RWPE2 (cell line): Measurements from ENCODE around the gene KMT2A.
"Not testable (repeated sequence)": the region's sequence is repeated elsewhere in the genome, so short reads cannot be mapped to it uniquely, and the experiment has no call there.

Experiments
- ATAC-seq: fragments of 200-7000 bp; cut with Tn5 transposase; 3 replicates; pipeline ENCODE4 v1.9.1; 2021; ENCODE audit warnings: low read depth
- DNase-seq: peaks from one replicate; pipeline ENCODE4 v3.0.0-alpha.2; 2020; ENCODE audit warnings: low spot score
- H3K27ac ChIP-seq: fragments of 450-650 bp; 2 replicates; pipeline ENCODE4 v1.5.1; 2017; ENCODE audit warnings: mild to moderate bottlenecking; ENCODE audit not compliant: poor library complexity, severe bottlenecking
- H3K27me3 ChIP-seq: fragments of 250-450 bp; sonication (Bioruptor Pico); 2 replicates; pipeline ENCODE4 v1.5.1; 2021; ENCODE audit warnings: mild to moderate bottlenecking, moderate library complexity; ENCODE audit not compliant: insufficient read depth, poor library complexity, severe bottlenecking
- H3K36me3 ChIP-seq: fragments of 250-450 bp; sonication (Bioruptor Pico); 2 replicates; pipeline ENCODE4 v1.5.1; 2020; ENCODE audit warnings: low read depth, mild to moderate bottlenecking, moderate library complexity
- H3K4me1 ChIP-seq: fragments of 250-450 bp; sonication (Bioruptor Pico); 2 replicates; pipeline ENCODE4 v1.5.1; 2021; ENCODE audit warnings: mild to moderate bottlenecking, moderate library complexity; ENCODE audit not compliant: insufficient read depth, poor library complexity, severe bottlenecking
- H3K4me3 ChIP-seq: fragments of 250-450 bp; sonication (Bioruptor Pico); 2 replicates; pipeline ENCODE4 v1.5.1; 2021; ENCODE audit warnings: mild to moderate bottlenecking, moderate library complexity; ENCODE audit not compliant: severe bottlenecking
- H3K9me3 ChIP-seq: fragments of 250-450 bp; sonication (Bioruptor Pico); 2 replicates; pipeline ENCODE4 v1.5.1; 2021; ENCODE audit warnings: mild to moderate bottlenecking, moderate library complexity; ENCODE audit not compliant: severe bottlenecking
- CTCF ChIP-seq: fragments of 450-650 bp; IDR thresholded peaks from one replicate; pipeline ENCODE4 v1.5.1; 2017; ENCODE audit warnings: mild to moderate bottlenecking, moderate library complexity; ENCODE audit not compliant: poor library complexity, severe bottlenecking

KMT2A gene

DNA sequence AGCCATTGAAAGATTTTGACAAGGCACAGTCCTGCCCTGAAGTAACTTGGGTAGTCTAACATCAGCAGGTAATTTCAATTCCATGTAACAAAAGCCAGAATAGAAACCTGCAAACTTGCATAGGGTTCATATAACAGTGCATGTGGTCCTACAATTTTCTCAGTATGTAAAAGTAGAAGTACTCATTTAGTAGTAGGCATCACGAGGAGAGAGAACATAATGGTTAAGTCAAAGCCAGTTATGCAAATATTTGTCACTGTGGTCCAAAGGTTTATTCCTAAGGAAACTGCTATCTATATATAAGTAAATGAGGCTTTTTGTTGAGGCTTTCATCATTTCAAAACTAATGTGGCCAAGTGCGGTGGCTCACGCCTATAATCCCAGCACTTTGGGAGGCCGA is 24.8 kb upstream of the KMT2A start:
- DNase-seq (no peak), ATAC-seq (no peak)
- no peak overlapping the region for H3K4me3 ChIP-seq
- H3K27me3 ChIP-seq, result no peaks in the 10 kb centered on the region
- H3K27ac ChIP-seq, result no peak overlapping the region
- H3K9me3 ChIP-seq, result no peaks in the 10 kb centered on the region
- no peak for TF ChIP-seq CTCF
- peaks cover 35% of the 10 kb centered on the region for H3K36me3 ChIP-seq
- peaks cover 5% of the 10 kb centered on the region for H3K4me1 ChIP-seq

DNA sequence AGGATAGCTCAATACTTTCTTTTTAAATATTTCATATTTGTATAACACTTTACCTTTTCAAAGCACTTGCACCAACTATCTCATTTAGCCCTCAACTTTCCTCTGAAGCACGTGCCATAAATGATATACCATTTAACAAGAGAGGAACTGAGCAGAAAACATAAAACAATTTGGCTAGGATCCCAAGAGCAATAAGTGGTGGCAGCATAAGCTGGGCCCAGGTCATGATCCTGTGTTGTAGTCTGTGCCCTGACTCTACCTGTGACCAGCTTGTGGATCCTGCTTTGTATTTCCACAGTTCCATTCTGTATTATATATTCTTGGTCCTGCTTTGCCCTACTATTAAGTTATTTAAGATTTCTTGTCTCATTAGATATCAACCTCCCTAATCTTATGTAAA is 23.4 kb upstream of the KMT2A start:
- Histone ChIP-seq H3K4me1 (peaks cover 5% of the 10 kb centered on the region), H3K27ac (no peak overlapping the region), H3K27me3 (no peaks in the 10 kb centered on the region), H3K9me3 (no peaks in the 10 kb centered on the region), H3K36me3 (peaks cover 21% of the 10 kb centered on the region), H3K4me3 (no peak overlapping the region)
- no peak for TF ChIP-seq CTCF
- DNase-seq, result no peak
- no peak for ATAC-seq

GRCh38 chr11:118415062-118415738 is 21.1 kb upstream of the KMT2A start:
- Histone ChIP-seq H3K4me3 (no peak overlapping the region), H3K4me1 (peaks cover 5% of the 10 kb centered on the region), H3K27ac (no peak overlapping the region), H3K36me3 (no peaks in the 10 kb centered on the region; the same call in 1 of the 2 replicates), H3K9me3 (no peaks in the 10 kb centered on the region), H3K27me3 (no peaks in the 10 kb centered on the region)
- no peak for TF ChIP-seq CTCF
- ATAC-seq (no peak), DNase-seq (no peak)

GRCh38 chr11:118415739-118416068 is 20.6 kb upstream of the KMT2A start:
- no peak for TF ChIP-seq CTCF
- Histone ChIP-seq H3K36me3 (no peaks in the 10 kb centered on the region; the same call in 1 of the 2 replicates), H3K4me3 (no peak overlapping the region), H3K27ac (no peak overlapping the region), H3K27me3 (no peaks in the 10 kb centered on the region), H3K4me1 (peaks cover 5% of the 10 kb centered on the region), H3K9me3 (no peaks in the 10 kb centered on the region)
- DNase-seq, result no peak
- ATAC-seq, result peak; percentile 82

DNA sequence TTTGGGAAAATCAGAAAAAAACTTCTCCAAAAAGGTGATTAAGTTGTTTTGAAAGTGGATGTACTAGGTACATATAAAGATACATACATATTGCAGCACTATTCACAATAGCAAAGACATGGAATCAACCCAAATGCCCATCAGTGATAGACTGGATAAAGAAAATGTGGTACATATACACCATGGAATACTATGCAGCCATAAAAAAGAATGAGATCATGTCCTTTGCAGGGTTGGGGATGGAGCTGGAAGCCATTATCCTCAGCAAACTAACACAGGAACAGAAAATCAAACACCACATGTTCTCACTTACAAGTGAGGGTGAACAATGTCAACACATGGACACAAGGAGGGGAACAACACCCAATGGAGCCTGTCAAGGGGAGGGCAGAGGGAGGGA is 19.4 kb upstream of the KMT2A start:
- not testable (repeated sequence) for ATAC-seq, H3K36me3 ChIP-seq, H3K27me3 ChIP-seq, H3K4me3 ChIP-seq, DNase-seq, H3K4me1 ChIP-seq, H3K27ac ChIP-seq, H3K9me3 ChIP-seq
